COLO829 (cell line): Measurements from ENCODE around the gene MS4A18.
"Not testable (repeated sequence)": the region's sequence is repeated elsewhere in the genome, so short reads cannot be mapped to it uniquely, and the experiment has no call there.

Experiments used
- DNase-seq: peaks from one replicate; pipeline ENCODE4 v3.0.0; 2012; ENCODE audit warnings: low spot score

MS4A18 gene

DNA sequence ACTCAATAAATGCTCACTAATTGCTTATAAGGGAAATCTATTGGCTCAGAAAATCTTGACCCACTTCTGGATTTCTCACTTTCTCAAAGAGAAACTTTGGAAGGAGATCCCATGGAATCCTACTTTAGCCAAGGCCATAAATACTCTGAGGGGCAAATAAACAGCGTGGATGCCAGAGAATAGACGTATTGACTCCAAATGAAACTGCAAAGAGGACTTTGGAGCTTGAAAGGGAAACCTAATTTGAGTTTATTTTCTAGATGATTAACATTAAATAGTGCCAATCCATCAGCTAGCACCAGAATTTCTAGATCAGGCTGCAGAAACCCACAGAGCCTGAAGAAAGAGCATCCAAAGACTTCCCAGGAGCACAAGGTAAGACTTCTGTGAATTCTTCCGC, at the start of gene MS4A18:
Gene MS4A18 (plus strand): TSS at position 301 of the 400 bp plus-strand sequence.
- no peak for DNase-seq

DNA sequence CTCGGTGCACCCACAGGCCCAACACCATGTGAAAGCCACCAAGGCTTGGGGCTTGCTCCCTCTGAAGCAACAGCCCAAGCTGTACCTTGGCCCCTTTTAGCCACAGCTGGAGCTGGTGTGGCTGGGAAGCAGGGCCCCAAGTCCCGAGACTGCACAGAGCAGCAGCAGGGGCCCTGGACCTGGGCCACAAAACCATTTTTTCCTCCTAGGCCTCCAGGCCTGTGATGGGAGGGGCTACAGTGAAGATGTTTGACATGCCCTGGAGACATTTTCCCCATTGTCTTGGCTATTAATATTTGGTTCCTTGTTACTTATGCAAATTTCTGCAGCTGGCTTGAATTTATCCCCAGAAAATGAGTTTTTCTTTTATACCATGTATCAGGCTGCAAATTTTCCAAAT, 46.3 kb upstream of the MS4A18 start:
- DNase-seq, result not testable (repeated sequence)

DNA sequence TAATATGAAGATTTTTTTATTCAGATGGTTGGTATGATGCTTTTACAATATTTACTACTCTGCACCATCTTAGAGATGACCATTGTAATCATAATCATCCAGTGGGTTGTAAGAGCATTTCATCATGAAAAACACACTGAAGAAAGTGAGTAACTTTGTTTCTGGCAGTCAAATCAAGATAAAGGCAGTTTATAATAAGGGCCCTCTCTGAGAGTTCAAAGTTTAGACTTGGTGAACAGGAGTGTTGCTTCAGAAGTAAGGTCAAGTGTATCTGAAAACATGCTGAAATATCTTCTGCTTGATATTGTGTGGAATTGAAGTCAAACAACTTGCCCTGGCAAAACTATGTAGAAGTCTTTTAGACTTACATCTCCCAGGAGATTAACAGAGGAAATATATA, 44.6 kb upstream of the MS4A18 start:
- DNase-seq, result no peak

DNA sequence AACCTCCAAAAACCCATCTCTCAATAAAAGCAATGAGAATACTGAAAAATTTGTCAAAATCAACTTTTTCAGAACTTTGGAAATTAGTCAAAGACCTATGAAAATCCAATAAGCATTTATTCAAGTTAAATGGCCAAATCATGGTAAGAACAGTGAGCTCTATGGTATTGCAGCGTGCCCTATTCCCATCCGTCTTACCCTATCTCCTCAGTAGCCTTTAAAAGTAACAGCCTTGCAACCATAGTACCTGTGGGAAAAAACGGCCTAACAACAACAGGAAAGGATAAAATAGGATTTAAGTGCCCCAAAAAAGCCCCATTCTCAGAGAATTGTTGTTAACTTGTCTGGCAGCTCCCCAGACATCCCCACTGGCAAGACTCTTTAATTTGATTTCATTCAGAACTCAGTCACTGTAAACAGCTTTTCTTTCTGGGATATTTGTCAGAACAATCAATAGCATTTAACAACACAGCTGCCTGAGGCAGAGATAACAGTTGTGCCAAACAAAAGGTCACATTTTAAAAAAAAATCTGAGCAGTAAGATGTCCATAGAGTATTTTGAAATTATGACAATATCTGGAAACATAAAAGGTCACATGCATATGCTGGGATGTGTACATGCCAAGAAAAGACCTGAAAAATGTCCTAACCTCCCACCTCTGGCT, 43.9 kb upstream of the MS4A18 start:
- DNase-seq, result no peak

DNA sequence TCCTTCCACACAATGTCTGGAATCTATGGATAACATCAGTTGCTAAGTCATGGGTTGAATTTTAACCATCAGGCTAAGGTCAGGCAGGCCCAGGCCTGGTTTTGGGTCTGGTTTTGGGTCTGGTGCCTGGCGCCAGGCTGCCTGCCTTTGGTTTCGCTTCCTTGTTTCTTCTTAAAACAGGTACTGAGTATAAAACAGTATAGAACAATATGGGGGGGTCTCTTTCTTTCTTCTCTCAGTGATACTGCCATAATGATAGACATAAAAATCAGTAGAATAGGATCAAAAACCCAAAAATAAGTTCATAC, 40.0 kb upstream of the MS4A18 start:
- not testable (repeated sequence) for DNase-seq

DNA sequence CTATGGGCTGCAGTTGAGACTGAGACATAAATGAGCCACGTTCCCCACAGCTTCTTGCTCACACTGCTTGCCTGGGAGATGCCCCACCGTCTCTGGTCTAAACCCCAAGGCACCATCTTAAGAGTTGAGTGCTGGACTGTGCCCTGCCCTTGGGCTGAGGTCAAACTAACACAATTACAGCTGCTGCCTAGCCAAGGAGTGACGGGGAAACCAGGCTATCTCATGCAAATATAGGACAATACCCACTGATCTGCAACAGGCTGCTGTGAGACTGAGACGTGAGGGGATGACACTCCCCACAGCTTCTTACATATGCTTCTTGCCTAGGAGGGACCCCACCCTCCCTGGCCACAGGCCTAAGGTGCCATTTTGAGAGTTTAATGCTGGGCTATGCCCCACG, 32.9 kb upstream of the MS4A18 start:
- no peak for DNase-seq

DNA sequence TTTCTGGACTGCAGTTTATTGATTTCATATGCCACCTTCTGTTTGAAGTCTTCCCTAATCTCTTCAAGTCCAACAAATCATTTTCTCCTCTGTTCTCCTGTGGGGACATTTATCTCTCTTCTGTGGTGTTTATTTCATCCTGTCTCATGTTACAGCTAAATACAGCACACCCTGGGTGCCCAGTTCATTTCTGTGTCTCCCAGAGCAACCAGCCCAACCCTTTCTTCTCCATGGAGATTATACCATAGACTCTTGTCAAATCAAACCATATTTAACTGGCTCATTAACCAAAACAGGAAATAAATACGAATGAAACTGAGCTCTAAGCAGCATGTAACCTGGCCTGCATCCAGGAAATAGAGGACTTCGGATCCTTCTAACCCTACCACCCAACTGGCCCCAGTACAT, 25.2 kb upstream of the MS4A18 start, which contains the start of gene MS4A8:
Gene MS4A8 (plus strand): TSS at position 329 of the 408 bp plus-strand sequence. CDS start 1,249 bp downstream, outside the sequence.
- no peak for DNase-seq

DNA sequence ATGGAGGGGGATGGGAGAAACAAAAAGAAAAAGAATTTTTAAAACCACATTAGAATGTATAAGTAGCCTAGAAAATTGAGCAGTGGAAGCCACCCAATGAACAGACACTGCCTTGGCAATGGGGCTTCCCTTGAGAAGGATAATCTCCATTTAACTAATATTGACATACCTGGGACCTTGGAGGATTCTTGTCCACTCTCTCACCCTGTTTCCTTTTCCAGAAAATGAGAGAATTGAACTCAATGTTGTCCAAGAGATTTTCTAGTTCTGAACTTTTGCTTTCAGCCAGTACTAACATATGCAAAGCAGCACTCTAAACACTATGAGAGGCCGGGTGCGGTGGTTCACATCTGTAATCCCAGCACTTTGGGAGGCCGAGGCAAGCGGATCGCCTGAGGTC, 24.6 kb upstream of the MS4A18 start:
- no peak for DNase-seq

DNA sequence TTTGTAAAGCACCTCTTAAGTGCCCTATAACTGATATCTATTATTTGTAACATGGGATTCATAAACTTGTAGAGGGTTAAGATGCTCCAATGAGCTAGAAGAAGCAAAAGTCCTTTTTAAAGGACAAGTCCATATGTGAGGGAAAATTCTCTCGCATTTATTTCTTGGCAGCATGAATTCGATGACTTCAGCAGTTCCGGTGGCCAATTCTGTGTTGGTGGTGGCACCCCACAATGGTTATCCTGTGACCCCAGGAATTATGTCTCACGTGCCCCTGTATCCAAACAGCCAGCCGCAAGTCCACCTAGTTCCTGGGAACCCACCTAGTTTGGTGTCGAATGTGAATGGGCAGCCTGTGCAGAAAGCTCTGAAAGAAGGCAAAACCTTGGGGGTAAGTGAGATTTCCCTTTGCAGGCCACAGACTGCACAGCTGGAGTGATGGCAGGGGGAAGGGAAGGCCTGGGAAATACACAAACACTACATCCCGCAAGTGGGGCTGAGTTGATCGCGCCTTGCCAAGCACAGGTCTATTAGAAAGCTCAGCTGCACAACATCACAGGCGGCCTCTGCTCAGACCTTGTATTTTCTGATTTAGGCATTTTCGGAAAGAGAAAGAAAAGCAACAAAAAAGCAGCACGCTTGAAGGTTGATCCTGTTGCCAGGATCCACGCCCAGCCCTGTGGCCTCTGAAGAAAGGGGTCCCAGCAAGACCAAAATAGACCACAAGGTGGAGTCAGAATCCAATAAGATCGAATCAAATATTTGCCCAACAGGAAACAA, 23.6 kb upstream of the MS4A18 start:
- no peak for DNase-seq

DNA sequence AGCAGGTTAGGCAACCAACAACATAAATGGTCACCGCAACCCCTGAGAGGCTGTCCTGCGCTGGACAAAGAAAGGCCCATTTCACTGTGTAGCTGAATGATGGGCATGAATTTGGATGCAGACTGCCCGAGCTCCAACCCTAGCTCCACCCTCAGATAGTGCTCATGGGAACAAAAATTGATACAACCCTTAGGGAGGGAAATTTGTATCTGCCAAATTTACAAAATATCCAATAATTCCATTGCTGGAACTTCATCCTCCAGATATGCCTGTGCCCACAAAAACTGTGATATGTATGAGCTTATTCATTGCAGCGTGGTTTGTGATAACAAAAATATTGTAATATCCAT, 23.1 kb upstream of the MS4A18 start:
- DNase-seq, result no peak

DNA sequence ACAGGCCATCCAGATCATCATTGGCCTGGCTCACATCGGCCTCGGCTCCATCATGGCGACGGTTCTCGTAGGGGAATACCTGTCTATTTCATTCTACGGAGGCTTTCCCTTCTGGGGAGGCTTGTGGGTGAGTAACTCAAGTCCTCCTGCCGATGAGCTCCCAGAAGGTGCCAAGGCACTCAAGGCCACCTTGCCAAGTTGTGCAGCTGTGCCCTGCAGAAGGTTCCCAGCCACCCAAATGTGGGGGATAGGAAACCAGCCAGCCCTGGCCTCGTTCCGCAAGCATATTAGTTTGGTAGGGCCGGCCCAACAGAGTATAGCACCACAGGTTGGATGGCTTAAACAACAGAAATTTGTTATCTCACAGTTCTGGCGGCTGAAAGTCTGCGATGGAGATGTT, 21.1 kb upstream of the MS4A18 start:
- DNase-seq, result no peak

DNA sequence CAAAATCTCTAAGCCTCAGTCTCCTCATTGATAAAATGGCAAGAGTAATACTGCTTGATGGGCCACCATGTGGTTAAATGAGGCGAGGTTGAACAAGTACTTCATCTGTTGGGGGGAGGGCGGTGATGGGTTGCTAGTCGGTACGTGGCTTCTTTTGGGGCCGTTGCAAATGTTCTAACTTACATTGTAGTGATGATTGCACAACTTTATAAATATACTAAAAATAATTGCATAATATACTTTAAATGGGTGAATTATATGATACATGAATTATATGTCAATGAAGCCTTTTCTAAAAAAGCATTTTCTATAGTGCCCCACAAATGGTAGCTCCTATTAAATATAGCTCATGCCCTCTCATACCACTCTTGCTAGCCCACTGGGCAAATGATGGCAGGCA, 18.6 kb upstream of the MS4A18 start:
- DNase-seq, result no peak

DNA sequence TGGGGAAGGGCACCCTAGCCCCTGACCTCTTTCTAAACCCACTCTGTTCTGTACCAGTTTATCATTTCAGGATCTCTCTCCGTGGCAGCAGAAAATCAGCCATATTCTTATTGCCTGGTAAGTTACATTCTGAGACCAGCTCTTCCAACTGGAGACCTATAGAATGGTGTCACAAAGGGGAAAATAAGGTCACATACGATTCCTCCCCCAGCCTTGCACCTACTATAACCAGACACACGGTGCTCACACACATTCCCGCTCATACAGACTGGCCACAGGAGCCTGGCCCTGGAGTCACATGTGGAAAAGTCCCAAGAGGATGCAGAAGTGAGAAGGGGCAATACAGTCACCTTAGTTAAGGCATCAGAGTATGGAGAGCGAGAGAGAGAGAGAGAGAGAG, 17.6 kb upstream of the MS4A18 start:
- DNase-seq, result no peak

DNA sequence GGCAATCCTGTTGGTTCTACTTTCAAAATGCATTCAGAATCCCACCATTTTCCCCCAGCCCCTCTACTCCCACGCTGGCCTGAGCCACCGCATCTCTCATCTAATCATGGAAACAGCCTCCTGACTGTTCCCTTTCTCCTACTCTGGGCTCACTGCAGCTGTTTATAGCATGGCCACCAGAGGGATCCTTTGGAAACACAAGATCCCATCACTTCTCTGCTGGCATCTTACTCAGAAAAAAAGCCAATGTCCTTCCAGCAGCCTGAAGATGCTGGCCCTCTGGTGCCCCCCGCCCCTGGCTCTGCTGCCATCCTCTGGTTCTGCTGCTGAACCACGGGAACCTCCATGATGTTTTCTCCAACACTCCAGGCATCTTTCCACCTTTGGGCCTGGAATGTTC, 14.0 kb upstream of the MS4A18 start:
- no peak for DNase-seq

DNA sequence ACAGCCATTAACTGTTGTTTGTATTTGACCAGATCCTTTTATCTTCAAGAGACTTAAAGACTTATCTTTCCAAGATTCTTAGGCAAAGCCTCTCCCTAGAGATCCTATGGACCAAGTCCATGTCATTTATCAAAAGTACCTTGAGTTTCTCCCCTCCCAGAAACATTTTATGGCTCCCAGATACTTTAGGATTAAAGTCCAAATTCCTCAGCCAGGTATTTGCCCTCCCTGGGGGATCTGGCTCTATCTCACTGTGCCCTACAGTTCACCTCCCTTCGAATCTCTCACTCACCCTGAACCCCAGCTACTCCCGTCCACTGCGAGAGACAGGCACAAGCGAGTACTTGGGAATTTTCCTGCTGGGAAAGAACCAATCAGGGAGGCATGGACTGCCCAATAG, 13.2 kb upstream of the MS4A18 start:
- DNase-seq, result no peak

DNA sequence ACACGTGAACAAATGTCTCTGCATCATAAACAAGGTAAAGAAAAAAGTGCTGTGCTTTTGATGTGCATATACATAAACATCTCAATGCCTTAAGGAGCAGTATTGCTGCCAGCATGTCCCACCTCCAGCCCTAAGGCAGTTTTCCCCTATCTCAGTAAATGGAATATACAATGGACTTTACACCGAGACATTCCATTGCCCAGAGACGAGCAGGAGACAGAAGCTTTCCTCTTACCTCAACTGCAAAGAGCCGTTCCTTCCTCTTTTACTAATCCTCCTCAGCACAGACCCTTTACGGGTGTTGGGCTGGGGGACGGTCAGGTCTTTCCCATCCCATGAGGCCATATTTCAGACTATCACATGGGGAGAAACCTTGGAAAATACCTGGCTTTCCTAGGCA, 11.1 kb upstream of the MS4A18 start:
- not testable (repeated sequence) for DNase-seq

DNA sequence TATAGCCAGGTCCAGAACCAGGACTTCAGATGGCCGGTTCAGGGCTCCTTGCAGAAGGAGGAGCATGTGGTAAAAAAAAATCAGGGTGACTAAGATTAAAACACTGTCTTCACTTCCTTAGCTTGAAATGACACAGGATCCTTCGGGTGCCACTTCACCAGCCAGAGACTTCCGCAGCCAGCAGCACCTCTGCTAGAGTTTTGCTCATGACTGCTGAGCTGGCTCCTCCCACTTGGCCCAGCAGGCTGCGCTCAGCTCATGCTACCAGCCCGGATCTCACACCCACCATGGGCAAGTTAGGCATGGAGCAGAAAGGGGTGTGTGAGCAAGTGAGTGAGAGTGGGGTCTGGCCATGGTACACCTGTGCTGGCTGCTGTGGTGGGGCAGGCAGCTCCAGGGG, 6.6 kb upstream of the MS4A18 start:
- no peak for DNase-seq

DNA sequence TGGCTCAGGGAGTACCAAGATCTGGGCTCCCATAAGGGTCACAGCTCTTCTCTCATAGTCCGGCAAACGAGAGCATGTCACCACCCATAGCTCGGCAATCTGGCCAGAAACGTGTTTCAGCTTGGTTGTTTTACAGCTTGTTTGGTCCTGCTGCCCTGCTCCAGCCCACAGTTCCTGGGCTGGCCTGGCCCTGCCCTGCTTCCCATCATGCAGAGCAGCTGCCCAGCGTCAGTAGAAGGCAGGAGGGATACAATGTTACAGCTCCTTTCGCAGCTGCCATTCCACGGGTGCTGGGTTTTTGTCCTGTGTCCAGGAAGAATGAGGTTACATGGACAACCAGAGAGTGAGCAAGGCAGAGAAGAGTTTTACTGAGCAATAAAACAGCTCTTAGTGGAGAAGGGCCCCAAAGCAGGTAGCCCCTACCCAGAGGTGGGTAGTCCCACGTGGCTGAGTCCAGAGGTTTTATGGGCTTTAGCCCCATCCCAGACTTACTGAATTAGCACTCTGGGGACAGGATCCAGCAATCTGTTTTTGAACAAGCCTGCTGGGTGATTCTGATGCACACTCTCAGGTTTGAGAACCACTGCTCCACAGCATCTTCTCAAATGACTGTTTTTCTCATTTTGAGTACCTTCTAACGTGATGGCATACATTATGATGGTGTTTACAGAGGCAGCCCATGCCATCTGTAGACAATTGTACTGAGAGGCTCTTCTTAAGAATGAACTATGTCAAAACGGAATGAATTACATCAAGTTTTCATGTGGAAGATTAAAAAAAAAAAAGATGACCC, 5.8 kb upstream of the MS4A18 start:
- no peak for DNase-seq

DNA sequence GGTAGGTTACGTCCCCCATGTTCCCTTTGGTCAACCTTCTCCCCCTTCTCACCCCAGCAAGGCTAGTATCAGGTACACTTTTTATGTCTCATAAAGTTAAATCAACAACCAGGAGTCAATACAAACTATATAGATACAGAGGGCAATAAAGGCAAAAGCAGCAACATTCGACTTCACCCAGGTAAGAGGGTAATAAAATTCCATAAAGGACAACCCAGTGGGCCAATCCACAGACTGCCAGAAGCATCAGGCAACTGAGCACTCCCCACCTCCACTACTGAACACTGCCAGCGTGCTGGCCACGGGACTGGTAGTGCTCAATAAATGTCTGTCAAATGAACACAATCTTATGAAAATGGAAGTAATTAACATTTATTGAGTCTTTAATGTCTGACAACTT, 5.1 kb upstream of the MS4A18 start:
- DNase-seq, result no peak

DNA sequence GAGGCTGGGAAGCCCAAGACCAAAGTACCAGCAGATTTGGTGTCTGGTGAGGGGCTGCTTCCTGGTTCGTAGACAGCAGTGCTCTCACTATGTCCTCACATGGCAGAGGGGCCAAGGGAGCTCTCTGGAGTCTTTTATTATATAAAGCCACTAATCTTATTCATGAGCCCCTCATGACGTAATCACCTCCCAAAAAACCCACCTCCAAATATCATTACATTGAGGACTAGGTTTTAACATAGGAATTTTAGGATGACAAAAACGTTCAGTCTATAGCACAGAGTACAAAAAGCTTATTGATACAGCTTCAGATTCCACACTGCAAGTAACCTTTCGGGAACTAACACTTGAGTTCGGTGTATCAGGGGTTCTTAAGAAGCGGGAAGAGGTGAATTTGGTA, 4.1 kb upstream of the MS4A18 start:
- no peak for DNase-seq

DNA sequence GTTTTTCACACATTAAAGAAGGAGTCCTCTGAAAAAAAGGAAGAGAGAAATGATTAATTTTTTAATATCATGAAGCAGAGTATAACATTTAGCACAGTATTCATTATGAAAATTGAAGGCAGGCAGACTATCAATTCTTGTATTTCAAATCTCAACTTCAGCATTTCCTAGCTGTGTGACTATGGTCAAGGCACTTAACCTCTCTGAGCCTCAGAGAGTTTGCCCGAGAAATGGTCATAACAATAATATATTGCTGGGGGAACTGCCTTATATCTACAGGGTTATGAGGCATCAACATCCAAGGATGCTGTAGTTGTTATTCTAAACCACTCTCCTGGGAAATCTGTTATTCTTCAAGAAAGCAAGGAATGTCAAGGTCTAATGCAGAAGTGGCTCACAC, 1.1 kb downstream of the MS4A18 start:
- DNase-seq, result no peak

DNA sequence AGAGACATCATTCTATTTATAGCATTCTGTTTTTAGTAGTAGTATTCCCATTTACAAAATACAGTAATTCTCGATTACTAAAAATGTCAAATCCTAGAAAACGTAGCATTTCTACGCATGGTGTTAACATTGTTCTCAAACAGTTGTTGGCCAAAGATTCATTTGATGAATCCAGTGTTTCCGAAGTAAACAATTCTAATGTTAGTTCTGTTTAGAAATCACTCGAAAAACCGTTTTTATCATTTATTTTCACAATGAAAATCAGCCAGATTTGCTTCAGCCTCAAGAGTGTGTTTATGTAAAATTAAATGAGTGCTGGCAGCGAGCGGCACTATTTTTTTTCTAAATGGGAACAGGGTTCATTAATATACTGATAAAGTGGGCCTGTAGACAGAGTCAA, 7.1 kb downstream of the MS4A18 start:
- DNase-seq, result no peak

DNA sequence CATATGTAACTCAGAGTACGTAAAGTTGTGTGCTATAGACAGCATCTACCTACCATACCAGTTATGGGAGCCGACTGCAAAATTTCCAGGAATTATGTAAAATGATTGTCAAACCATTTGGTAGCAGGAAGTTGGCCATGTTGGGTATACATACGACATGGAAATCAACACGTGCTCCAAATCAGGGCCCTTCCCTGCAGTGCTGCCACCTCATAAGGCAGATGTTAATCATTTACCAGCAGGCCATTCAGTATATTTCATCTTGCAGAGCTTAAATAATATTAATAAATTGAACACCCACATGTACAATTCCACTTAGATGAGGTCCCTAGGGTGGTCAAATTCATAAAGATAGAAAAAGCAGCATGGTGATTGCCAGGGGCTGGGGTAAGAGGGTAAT, 9.8 kb downstream of the MS4A18 start:
- no peak for DNase-seq
